GM18868 (cell line): ENCODE data around the gene EVI5.
"Not testable (repeated sequence)": the region's sequence is repeated elsewhere in the genome, so short reads cannot be mapped to it uniquely, and the experiment has no call there.

Source experiments
- ATAC-seq: cut with Tn5 transposase; IDR thresholded peaks from one replicate; pipeline ENCODE4 v1.9.1; 2021; ENCODE audit warnings: mild to moderate bottlenecking, moderate library complexity; ENCODE audit not compliant: unreplicated experiment

The EVI5 gene

GRCh38 chr1:92792340-92792782 is 7.5 kb upstream of the EVI5 start:
- no peak for ATAC-seq

GRCh38 chr1:92791487-92792066 is 6.7 kb upstream of the EVI5 start:
- no peak for ATAC-seq

- ATAC-seq = no peak
Observed at GRCh38 chr1:92790867-92791266, 6.0 kb upstream of the EVI5 start.

DNA sequence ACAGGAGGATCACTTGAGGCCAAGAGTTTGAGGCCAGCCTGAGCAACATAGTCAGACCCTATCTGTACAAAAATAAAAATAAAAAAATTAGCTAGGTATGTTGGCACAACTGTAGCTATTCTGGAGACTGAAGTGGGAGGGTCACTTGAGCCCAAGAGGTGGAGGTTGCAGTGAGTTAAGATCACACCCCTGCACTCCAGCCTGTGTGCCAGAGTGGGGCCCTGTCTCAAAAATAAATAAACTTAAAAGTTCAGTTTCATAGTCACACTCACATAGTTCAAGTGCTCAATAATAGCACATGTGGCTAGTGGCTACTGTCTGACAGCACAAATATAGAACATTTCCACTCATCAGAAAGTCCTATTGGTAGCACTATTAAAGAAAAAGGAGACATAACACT is 5.2 kb upstream of the EVI5 start:
- ATAC-seq = no peak

DNA sequence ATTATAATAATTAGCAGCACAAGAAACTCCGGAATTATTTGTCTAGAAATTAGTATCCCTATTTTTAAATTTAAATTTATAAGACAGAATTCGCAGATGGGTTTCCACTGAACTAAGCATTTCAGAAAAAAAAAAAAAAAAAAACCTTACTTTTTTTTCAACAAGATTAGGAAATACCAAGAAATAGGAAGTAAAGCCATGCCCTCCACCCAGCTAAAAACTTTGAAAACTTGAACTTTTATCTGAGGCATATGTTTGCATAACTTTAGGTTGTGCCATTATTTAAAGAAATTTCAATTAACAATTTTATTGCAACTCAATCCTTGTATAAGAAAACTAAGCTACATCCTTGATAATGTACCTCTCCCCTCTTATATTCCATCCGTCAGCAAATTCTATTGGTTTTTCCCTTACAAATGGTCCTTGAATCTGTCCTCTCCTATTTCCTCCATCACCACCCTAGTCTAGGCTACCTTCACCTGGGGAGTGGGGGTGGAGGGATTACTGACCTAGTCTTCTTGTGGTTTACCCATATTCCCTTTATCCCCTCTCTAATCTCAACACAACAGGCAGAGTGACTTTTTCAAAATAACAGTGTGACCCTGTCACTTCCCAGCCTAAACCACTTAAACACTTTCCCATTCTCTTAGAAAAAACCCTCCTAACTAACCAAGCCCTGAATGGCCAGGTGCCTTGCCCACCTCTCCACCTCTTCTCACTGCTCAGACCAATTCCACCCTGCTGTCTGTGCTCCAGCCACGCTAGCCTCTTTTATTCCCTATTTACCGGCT is 1.4 kb upstream of the EVI5 start:
- ATAC-seq = no peak

DNA sequence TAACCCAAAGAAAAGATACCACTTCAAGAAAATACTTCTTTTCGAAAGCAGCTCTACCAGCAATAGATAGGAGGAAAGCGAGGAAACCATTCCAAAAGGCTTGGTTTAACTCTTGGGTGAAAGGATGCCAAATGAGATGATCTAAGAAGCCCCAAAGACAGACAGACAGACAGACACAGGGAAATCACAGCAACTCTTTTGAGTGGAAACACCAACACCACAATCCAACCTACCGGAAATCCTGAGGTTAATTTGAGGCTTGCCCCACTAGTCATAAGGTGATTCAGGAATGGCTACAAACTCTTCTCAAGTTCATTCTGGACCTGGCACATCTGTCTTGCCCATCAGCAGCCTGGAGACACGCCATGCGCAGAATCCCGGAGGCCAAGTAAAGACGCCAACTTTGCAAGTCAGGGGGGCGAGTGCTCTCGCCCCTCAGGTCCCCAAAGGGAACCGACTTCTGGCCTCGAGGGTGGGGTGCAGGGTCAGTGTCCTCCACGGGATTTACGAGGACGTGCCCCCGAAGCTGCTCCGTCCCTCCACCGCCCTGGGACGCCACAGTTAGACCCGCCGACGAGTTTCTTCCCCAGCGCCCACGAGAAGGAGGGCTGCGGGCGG is 778 bp downstream of the EVI5 start:
- ATAC-seq = no peak

DNA sequence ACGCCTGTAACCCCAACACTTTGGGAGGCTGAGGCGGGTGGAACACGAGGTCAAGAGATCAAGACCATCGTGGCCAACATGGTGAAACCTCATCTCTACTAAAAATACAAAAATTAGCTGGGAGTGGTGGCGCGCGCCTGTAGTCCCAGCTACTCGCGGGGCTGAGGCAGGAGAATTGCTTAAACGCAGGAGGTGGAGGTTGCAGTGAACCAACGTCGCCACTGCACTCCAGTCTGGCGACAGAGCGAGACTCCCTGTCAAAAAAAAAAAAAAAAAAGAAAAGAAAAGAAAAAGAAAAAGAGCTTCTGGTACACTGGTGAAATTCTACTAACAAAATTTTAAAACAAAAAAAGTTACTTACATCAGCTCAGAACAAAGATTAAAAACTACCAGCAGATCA is 1.4 kb downstream of the EVI5 start:
- ATAC-seq = not testable (repeated sequence)

- ATAC-seq = no peak
Observed at GRCh38 chr1:92778376-92778775, 6.5 kb downstream of the EVI5 start.

DNA sequence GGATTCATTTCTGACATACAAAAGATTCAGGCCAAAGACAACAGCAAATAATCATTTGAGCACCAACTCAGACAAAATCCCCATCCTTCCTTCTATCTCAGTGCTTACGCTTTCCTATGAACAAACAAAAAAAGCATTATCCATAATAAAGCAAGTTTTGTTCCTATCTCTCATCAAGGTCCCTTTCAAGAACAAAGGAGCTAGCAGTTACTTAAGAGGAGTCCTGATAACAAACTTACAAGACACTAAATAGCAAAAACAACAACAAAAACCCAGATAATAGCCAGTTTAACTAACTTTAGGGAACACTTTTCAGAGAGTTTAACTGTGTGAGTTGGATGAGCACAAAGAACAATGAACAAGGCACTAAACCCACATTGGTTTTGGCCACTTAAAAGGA is 10.5 kb downstream of the EVI5 start:
- no peak for ATAC-seq

DNA sequence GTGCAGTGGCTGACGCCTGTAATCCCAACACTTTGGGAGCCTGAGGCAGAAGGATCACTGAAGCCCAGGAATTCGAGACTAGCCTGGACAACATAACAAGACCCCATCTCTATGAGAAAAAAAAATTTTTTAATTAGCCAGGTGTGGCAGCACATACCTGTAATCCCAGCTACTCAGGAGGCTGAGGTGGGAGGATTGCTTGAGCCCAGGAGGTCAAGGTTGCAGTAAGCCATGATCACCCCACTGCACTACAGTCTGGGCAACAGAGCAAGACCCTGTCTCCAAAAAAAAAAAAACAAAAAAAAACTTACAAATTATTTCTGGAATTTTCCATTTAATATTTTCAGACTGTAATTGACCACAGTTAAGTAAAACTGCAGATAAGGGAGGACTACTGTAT is 11.2 kb downstream of the EVI5 start:
- not testable (repeated sequence) for ATAC-seq

DNA sequence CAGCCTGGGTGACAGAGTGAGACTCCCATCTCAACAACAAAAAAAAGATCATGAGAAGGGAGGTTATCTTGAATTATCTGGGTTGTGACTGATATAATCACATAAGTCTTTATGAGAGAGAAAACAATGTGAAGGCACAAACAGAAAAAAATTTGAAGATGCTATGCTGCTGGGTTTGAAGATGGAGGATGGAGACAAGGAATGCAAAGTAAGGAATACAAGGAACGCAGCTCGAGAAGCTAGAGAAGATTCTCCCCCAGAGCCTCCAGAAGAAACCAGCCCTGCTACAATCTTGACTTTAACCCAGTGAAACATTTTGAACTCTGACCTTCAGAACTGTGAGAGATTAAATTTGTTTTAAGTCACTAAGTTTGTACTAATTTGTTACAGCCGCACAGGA is 15.1 kb downstream of the EVI5 start:
- no peak for ATAC-seq

DNA sequence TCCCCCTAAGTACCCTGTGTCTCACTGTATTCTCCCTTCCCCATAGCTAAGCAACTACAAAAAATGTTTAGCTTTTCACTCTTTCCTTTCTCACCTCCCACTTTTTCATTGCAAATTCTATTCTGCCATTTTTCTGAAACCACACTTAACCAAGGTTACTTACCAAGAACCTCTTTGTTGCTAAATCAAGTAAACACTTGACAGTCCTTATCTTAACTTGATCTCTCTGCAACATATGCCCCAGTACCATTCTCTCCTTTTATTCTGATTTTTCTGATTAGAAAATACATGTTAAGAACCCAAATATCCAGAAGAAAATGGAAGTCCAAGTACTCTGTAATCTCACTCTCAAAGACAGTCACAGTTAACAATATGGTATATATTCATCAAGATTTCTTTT is 16.0 kb downstream of the EVI5 start:
- ATAC-seq = no peak

DNA sequence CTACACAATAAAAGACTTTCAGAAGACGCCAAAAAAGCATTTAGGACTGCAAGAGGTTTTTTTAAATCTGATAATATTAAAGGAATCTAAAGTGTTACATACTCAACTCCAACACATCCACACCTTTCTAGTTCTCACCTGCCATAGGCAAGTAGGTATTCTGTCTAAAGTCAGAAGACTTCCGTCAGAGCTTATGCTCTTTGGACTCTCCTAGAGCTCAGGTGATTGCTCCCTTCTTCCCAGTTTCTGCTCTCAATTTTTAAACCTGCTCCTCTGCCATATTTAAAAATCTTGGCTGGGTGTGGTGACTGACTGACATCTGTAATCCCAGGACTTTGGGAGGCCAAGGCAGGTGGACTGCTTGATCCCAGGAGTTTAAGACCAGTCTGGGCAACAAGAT is 16.6 kb downstream of the EVI5 start:
- ATAC-seq = no peak

DNA sequence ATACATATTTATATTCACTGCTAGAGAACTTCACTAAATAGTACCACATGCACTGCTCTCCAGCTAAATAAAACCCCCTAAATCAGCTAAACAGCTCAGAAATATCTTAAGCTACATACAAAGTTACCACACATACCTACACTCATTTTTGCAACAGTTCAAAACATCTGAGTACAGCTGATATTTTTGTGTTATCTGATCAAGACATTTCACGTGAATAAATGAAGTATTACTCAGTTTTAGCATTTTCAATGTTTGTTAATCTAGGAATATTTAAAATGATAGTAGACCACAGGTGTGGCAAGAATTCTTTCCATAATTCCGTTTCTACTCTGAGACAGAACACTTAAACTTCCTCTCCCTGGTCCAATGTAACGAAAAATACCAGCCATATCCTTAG is 20.8 kb downstream of the EVI5 start:
- ATAC-seq = no peak

GRCh38 chr1:92762355-92762754 is 22.6 kb downstream of the EVI5 start:
- ATAC-seq = no peak

DNA sequence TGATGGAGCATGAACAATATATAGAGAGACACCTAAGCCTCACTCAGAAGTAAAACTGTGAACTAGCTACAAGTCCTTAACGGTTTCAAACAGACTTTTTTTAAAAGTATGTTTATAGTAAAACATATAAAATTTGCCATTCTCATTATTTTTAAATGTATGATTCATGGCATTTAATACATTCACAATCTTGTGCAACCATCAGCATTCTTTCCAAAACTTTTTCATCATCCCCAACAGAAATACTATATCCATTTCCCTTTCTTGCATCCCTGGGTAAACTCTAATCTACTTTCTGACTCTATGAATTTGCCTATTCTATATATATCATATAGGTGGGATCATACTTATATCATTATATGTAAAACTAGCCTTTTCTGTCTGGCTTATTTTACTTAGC is 25.5 kb downstream of the EVI5 start:
- no peak for ATAC-seq

DNA sequence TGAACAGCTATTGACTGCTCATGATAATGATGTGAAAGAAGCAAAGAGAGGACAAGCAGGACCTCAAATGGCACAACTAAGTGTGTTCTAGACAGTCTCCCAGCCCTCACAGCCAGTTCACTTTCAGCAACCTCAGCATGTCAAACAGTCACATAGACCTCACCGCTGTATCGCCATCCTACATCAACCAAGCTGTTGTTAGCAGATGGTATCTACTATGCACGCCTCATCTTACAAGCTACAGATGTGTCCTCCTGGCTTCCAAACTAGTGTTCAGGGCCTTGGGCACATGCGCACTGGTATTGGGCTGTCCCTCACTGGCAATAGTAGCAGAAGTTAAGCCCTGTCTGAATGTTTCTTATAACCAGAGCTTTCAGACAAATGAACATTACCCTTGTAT is 28.4 kb downstream of the EVI5 start:
- ATAC-seq = no peak

GRCh38 chr1:92755541-92756461 is 29.1 kb downstream of the EVI5 start:
- no peak for ATAC-seq

DNA sequence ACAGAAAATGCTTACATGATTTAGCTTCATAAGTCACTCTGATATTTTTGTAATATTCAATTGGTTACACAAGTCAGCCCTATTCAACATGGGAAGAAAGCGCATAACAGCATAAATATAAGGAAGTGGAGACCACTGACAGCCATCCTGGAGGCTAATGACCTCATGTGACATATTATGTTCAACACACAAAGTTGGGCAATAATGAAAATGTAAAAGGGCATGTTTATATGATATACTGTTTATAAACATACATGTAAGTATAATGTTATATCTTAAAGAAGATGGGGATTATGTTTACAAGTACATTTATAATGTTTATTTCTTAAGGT is 30.2 kb downstream of the EVI5 start:
- no peak for ATAC-seq

DNA sequence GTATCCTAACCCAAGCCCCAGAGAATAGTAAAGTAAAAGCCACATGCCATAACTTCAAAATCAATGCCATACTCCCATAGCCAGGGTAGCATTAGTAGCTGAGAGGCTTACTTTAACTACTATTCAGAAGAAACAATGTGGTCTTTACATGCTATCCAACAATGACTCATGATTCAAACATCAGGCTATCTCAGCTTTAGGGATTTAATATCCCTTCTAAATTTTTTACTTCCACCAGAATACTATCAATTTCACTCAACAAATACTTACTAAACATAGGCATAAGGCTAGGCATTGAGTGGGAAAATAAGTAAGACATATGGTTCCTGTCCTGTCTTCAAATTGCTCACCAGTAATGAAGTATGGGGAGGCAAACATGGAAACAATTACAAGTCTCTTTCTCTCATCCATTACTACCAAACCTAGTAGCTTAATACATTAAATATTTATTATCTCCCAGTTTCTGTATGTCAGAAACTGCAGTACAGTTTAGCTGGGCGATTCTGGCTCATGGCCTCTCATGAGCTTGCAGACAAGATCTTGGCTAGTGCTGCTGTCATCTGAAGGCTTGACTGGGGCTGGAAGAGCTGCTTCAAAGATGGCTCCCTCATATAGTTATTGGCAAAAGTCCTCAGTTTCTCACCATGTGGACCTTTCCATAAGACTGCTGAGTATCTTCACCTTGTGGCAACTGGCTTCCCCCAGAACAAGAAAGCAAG is 30.7 kb downstream of the EVI5 start:
- no peak for ATAC-seq

DNA sequence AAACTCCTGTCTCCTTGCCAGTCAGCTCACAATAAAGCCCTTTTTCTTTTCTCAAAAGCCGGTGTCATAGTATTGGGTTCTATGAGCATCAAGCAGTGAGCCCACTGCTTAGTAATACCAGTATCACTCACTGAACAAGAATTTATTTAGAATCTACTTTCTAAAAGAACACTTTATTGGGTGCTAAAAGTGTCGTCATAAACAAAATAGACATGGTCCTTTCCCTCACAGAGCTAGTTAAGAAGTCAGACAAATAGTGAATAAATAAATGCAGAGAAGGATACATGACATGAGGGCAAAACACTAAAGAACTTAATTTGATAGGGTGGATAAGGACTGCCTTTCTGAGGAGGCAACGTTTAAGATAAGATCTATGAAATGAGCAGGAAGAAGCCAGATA is 32.2 kb downstream of the EVI5 start:
- no peak for ATAC-seq
